BE2C (cell line): ENCODE data around the gene IGIP. TPM values are rescaled to one million over a fixed set of nuclear protein-coding genes. Genes with fewer than 3 reads are reported as not detected.

Experiments
- DNase-seq: peaks from one replicate; pipeline ENCODE4 v3.0.0-alpha.2; 2020
- H3K27me3 ChIP-seq: fragments of 250-450 bp; sonication (Bioruptor Pico); 2 replicates; pipeline ENCODE4 v1.5.1; 2020; ENCODE audit warnings: mild to moderate bottlenecking
- H3K36me3 ChIP-seq: fragments of 250-450 bp; sonication (Bioruptor Pico); 2 replicates; pipeline ENCODE4 v1.5.1; 2020; ENCODE audit warnings: mild to moderate bottlenecking
- H3K4me1 ChIP-seq: fragments of 250-450 bp; sonication (Bioruptor Pico); 2 replicates; pipeline ENCODE4 v1.5.1; 2020
- H3K4me3 ChIP-seq: 2 replicates; pipeline ENCODE4 v1.5.1; 2011; ENCODE audit warnings: low read depth, low read length
- H3K9me3 ChIP-seq: fragments of 250-450 bp; sonication (Bioruptor Pico); 2 replicates; pipeline ENCODE4 v1.5.1; 2020
- polyA plus RNA-seq: library from polyadenylated mRNA; unstranded; fragments of >200 nt; gene quantifications from one replicate; pipeline ENCODE4 v1.2.1, GENCODE V29; 2012; ENCODE audit warnings: low read depth, missing spikeins; ENCODE audit not compliant: insufficient read length, insufficient read depth
- TF ChIP-seq, protein P1 (sequence below): IDR thresholded peaks from 2 replicates; pipeline ENCODE4 v1.5.1; 2012; ENCODE audit warnings: mild to moderate bottlenecking, low read depth, low read length

Gene IGIP
- 4.0 TPM for polyA plus RNA-seq

DNA sequence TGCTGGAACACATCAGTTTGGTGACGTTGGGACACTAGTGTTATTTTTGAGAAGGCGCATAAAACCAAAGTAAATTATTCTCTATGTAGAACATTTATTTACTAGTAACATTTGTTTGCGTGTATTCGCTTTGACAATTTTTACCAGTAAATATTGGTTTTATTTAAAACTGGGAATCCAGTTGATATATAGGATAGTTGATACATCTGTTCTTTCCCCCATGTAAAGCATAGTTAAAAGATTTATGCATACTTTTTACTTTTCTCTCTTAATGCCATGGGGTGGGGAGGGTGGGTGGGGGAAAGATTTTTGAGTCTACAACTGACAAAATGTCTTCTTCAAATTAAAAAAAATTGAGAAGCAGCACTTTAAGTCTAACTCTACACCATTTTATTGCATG is at the start of gene IGIP:
Gene IGIP (plus strand): TSS at position 301 of the 400 bp plus-strand sequence. CDS start 2,540 bp downstream, outside the sequence.
- H3K9me3 ChIP-seq: no peaks in the 10 kb centered on the region
- H3K36me3 ChIP-seq: no peaks in the 10 kb centered on the region
- no peak within 1 kb of the TSS for H3K4me3 ChIP-seq
- DNase-seq: no peak
- TF ChIP-seq, protein P1, sequence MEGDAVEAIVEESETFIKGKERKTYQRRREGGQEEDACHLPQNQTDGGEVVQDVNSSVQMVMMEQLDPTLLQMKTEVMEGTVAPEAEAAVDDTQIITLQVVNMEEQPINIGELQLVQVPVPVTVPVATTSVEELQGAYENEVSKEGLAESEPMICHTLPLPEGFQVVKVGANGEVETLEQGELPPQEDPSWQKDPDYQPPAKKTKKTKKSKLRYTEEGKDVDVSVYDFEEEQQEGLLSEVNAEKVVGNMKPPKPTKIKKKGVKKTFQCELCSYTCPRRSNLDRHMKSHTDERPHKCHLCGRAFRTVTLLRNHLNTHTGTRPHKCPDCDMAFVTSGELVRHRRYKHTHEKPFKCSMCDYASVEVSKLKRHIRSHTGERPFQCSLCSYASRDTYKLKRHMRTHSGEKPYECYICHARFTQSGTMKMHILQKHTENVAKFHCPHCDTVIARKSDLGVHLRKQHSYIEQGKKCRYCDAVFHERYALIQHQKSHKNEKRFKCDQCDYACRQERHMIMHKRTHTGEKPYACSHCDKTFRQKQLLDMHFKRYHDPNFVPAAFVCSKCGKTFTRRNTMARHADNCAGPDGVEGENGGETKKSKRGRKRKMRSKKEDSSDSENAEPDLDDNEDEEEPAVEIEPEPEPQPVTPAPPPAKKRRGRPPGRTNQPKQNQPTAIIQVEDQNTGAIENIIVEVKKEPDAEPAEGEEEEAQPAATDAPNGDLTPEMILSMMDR: no peak
- H3K4me1 ChIP-seq: no peaks in the 10 kb centered on the region
- H3K27me3 ChIP-seq: no peaks in the 10 kb centered on the region

DNA sequence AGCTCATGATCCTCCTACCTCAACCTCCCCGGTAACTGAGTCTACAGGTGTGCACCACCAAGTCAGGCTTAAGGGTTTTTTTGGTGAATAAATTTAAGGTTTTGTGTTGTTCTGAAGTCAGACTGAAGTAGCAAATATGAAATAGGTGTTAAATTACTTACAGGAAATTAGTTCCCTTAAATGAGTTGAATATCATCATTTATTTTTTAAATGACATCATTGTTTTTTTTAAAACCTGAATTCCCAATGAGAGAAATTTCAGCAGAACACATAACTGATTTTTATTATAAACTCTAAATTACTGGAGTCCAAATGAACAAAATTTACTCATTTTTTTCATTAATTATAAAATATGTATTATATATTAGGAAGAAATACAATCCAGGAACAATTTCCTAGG is 49.6 kb upstream of the IGIP start:
- H3K4me3 ChIP-seq: no peak overlapping the region

DNA sequence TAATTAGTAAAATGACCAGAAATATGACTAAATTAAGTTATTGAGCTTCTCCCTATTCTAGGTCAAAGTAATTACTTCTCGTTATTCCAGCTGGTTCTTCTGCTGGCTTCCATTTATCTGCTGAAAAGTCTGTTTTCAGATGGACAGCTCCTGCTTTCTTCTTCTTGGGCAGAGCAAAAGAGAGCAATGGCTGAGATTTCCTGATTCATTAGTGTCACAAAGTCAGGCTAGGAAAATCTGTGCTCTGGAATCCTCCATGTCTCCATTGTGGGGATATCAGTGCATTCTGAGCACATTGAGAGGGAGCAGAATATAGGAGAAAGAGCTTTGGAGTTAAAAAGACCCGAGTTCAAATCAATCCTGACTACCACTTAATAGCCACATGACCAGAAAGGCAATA is 48.9 kb upstream of the IGIP start:
- TF ChIP-seq, protein P1: no peak
- no peaks in the 10 kb centered on the region for H3K36me3 ChIP-seq
- no peaks in the 10 kb centered on the region for H3K4me1 ChIP-seq
- no peak for DNase-seq
- no peaks in the 10 kb centered on the region for H3K9me3 ChIP-seq
- H3K27me3 ChIP-seq: peaks cover 15% of the 10 kb centered on the region
- H3K4me3 ChIP-seq: no peak overlapping the region

More for the DNA sequence above, 49.6 kb upstream of the IGIP start:
- TF ChIP-seq, protein P1: no peak
- no peak for DNase-seq
- H3K9me3 ChIP-seq: no peaks in the 10 kb centered on the region
- H3K4me1 ChIP-seq: no peaks in the 10 kb centered on the region
- H3K36me3 ChIP-seq: no peaks in the 10 kb centered on the region
- peaks cover 10% of the 10 kb centered on the region for H3K27me3 ChIP-seq

DNA sequence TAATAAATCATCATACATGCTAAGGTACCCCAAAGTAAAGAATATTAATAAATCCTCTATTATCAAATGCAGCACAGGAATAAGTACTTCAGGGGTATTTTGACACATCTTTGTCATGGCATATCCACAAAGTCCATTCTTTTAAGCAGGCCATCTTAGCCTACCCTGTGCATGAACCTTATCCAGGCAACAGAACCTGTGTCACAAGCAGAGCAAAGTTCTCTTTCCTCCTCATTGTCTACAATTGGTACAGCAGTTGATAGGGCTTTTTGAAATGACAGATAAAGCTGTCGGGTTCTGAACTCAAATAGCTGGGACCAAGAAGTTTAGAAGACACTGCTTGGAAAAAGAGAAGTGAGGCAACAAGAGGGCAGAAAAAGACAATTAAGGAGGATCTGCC is 42.6 kb upstream of the IGIP start:
- Histone ChIP-seq H3K9me3 (no peaks in the 10 kb centered on the region), H3K4me1 (no peaks in the 10 kb centered on the region), H3K36me3 (no peaks in the 10 kb centered on the region), H3K27me3 (peaks cover 43% of the 10 kb centered on the region), H3K4me3 (no peak overlapping the region)
- TF ChIP-seq, protein P1: no peak
- DNase-seq: no peak

DNA sequence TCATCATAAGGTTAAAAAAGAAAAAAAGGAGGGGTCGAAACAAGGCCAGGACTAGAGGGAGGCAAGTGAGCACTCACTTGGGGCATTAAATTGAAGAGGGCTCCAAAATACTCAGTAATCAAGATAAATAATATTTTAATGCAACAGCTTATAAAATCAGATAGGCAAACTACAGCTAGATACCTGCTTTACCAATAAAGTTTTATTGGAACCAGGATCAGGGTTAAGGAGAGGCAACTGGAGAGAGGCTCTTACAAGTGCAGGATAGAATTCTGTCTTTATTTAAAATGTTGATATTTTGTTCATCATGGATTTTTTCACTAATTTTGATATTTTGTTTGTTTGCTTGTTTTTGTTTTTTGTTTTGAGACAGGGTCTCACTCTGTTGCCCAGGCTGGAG is 42.1 kb upstream of the IGIP start:
- H3K9me3 ChIP-seq: no peaks in the 10 kb centered on the region
- no peak overlapping the region for H3K4me3 ChIP-seq
- TF ChIP-seq, protein P1: no peak
- no peaks in the 10 kb centered on the region for H3K4me1 ChIP-seq
- no peak for DNase-seq
- peaks cover 43% of the 10 kb centered on the region for H3K27me3 ChIP-seq
- H3K36me3 ChIP-seq: no peaks in the 10 kb centered on the region

- TF ChIP-seq, protein P1: no peak
- Histone ChIP-seq H3K4me1 (no peaks in the 10 kb centered on the region), H3K4me3 (no peak overlapping the region), H3K27me3 (peaks cover 43% of the 10 kb centered on the region), H3K36me3 (no peaks in the 10 kb centered on the region), H3K9me3 (no peaks in the 10 kb centered on the region)
- no peak for DNase-seq
Observed at GRCh38 chr5:140084541-140084940, 41.2 kb upstream of the IGIP start.
